GM12892 (cell line): Measurements from ENCODE around the gene DCAF12L2. TPM values are rescaled to one million over a fixed set of nuclear protein-coding genes. Genes with fewer than 3 reads are reported as not detected.
"Not testable (repeated sequence)": the region's sequence is repeated elsewhere in the genome, so short reads cannot be mapped to it uniquely, and the experiment has no call there.

Experiments
- DNase-seq: peaks from one replicate; pipeline ENCODE4 v3.0.0; 2011; ENCODE audit not compliant: insufficient read length
- FAIRE-seq: peaks from 2 replicates; lab custom pipeline; 2011; peaks lifted over from hg19 to GRCh38; lab: Jason Lieb, UNC
- POLR2A ChIP-seq: IDR thresholded peaks from 2 replicates; pipeline ENCODE4 v1.6.1; 2011; ENCODE audit warnings: low read depth, low read length, control low read depth
- POLR2AphosphoS5 ChIP-seq: IDR thresholded peaks from 2 replicates; pipeline ENCODE4 v1.6.1; 2011; ENCODE audit warnings: low read depth, low read length, control low read depth
- TAF1 ChIP-seq: IDR thresholded peaks from 2 replicates; pipeline ENCODE4 v1.6.1; 2011; ENCODE audit warnings: low read depth, mild to moderate bottlenecking, control low read depth, low read length, borderline replicate concordance
- polyA plus RNA-seq: library from polyadenylated mRNA; unstranded; fragments of >200 nt; gene quantifications from one replicate; pipeline ENCODE4 v1.2.1, GENCODE V29; 2012; ENCODE audit warnings: missing spikeins, inconsistent platforms; ENCODE audit not compliant: missing spikeins

Gene DCAF12L2
- polyA plus RNA-seq: not detected

- FAIRE-seq (no peak), DNase-seq (no peak)
- TF ChIP-seq POLR2A (no peak), TAF1 (no peak), POLR2AphosphoS5 (no peak)
Measured at GRCh38 chrX:126165721-126166461, at the start of gene DCAF12L2. Gene DCAF12L2, minus strand, starts transcription at chrX:126166289. Its CDS starts 365 bp downstream, at chrX:126165924.

- FAIRE-seq, DNase-seq: not testable (repeated sequence)
Measured at GRCh38 chrX:126190888-126191287, 24.8 kb upstream of the DCAF12L2 start.

- TF ChIP-seq POLR2AphosphoS5 (no peak), TAF1 (no peak), POLR2A (no peak)
Measured at GRCh38 chrX:126177133-126177840, 11.2 kb upstream of the DCAF12L2 start.

GRCh38 chrX:126170720-126171119, 4.6 kb upstream of the DCAF12L2 start:
- TF ChIP-seq TAF1 (no peak), POLR2AphosphoS5 (no peak), POLR2A (no peak)
- no peak for DNase-seq
- no peak for FAIRE-seq

More at GRCh38 chrX:126177133-126177840, 11.2 kb upstream of the DCAF12L2 start:
- no peak for FAIRE-seq
- DNase-seq: no peak

GRCh38 chrX:126167560-126167959, 1.5 kb upstream of the DCAF12L2 start:
- DNase-seq (no peak), FAIRE-seq (no peak)
- TF ChIP-seq POLR2AphosphoS5 (no peak), TAF1 (no peak), POLR2A (no peak)

GRCh38 chrX:126165401-126165720, 728 bp downstream of the DCAF12L2 start:
- TF ChIP-seq TAF1 (no peak), POLR2A (no peak), POLR2AphosphoS5 (no peak)
- no peak for DNase-seq
- FAIRE-seq: no peak

- FAIRE-seq (no peak), DNase-seq (no peak)
- no peak for TF ChIP-seq POLR2AphosphoS5
Measured at GRCh38 chrX:126164689-126165400, 1.2 kb downstream of the DCAF12L2 start.

GRCh38 chrX:126164226-126164625, 1.9 kb downstream of the DCAF12L2 start:
- TF ChIP-seq TAF1: no peak
- TF ChIP-seq POLR2A: no peak
- no peak for TF ChIP-seq POLR2AphosphoS5
- no peak for FAIRE-seq
- no peak for DNase-seq

GRCh38 chrX:126141014-126141413, 25.1 kb downstream of the DCAF12L2 start:
- no peak for FAIRE-seq

GRCh38 chrX:126137899-126138298, 28.2 kb downstream of the DCAF12L2 start:
- TF ChIP-seq TAF1: no peak
- no peak for TF ChIP-seq POLR2A
- no peak for TF ChIP-seq POLR2AphosphoS5
- no peak for FAIRE-seq
- DNase-seq: no peak

More at GRCh38 chrX:126141014-126141413, 25.1 kb downstream of the DCAF12L2 start:
- TF ChIP-seq POLR2A (no peak), TAF1 (no peak), POLR2AphosphoS5 (no peak)
- DNase-seq: no peak

- DNase-seq (no peak), FAIRE-seq (no peak)
- TF ChIP-seq POLR2AphosphoS5 (no peak), TAF1 (no peak), POLR2A (no peak)
Measured at GRCh38 chrX:126124721-126125120, 41.4 kb downstream of the DCAF12L2 start.
